HG03558 (cell line): ENCODE data around the gene LGALS7.
"Not testable (repeated sequence)": the region's sequence is repeated elsewhere in the genome, so short reads cannot be mapped to it uniquely, and the experiment has no call there.

ENCODE experiments used
- ATAC-seq: cut with Tn5 transposase; IDR thresholded peaks from one replicate; pipeline ENCODE4 v1.9.1; 2021; ENCODE audit warnings: moderate number of reproducible peaks; ENCODE audit not compliant: unreplicated experiment; ENCODE audit errors: extremely low read depth

LGALS7 gene

DNA sequence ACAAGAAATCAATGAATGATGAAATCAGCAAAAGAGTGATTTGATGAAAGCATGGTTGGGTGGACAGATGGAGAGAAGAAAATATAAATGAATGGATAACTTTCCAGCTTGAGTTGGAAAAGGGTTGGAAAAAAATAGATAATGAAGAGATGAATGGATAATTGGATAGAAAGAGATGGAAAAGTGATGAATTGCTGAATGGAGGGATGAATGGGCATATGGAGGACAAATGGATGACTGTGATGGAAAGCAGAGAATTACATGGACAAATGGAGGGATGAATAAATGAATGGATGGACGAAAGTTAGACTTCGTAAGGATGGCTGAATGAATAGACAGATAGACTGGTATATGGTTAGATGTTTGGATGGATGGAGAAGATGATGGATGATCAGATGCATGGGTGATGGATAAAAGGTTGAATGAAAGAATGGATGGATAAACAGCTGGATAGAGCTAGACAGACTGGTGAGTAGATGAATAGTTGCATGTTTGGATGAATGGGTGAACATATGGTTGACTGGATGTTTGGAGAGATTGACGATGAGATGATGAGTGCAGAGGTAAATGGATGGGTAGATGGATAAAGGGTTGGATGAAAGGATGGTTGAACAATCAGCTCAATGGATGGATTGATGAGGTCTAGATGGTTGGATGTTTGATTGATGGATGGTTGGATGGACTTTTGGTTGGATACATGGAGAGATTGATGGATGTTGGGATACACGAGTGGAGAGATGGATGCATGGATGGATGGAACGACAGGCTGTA is 27.4 kb upstream of the LGALS7 start:
- ATAC-seq: no peak

GRCh38 chr19:38799104-38799503 is 25.8 kb upstream of the LGALS7 start:
- no peak for ATAC-seq

DNA sequence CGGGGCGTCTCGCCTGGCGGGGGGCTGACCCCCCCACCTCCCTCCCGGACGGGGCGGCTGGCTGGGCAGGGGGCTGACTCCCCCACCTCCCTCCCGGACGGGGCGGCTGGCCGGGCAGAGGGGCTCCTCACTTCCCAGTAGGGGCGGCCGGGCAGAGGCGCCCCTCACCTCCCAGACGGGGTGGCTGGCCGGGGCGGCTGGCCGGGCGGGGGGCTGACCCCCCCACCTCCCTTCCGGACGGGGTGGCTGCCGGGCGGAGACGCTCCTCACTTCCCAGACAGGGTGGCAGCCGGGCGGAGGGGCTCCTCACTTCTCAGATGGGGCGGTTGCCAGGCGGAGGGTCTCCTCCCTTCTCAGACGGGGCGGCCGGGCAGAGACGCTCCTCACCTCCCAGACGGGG is 24.5 kb upstream of the LGALS7 start:
- not testable (repeated sequence) for ATAC-seq

DNA sequence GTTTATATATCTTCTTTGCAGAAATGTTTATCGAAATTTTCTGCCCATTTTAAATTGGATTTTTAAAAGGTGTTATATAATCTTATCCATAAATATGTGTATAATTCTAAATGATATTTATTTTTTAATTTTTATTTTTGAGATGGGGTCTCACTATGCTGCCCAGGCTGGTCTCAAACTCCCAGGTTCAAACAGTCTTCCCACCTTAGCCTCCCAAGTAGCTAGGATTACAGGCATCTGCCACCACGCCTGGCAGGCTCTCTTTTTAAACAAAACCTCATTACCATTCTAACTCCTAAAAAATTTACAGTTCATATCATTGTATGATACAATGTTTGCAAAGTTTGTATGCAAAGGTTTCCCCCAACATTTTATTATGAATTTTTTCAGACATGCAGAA is 22.8 kb upstream of the LGALS7 start:
- no peak for ATAC-seq

DNA sequence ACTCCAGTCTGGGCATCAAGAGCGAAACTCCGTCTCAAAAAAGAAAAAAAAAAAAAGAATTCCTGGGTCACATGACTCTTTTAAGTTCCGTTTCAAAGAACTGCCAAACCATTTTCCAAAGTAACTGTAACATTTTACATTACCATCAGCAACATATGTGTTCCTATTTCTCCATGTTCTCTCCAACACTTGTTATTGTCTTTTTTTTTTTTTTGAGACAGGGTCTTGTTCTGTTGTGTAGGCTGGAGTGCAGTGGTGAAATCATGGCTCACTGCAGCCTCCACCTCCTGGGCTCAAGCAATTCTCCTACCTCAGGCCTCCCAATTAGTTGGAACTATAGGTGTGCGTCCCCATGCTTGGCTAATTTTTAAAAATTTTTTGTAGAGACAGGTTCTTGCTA is 22.2 kb upstream of the LGALS7 start:
- no peak for ATAC-seq

- ATAC-seq: no peak
These were observed 20.4 kb upstream of the LGALS7 start for GRCh38 chr19:38793671-38794070.

DNA sequence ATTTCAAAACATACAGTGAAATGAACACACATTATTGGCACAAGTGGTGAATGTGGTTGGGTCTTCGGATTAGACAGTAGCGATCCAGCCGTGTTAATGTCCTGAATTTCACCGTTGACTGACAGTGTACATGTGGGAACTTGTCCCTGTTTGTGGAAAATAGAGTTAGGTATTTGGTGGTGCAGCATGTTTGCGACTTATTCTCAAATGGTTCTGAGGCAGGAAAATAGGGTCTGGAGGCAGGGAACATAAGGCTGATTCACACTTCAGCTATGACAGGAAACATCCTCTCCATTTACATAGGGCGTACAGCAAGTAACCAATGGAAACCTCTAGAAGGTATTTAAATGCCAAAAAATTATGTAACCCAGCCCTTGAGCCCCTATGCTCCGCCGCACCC is 19.9 kb upstream of the LGALS7 start:
- no peak for ATAC-seq

DNA sequence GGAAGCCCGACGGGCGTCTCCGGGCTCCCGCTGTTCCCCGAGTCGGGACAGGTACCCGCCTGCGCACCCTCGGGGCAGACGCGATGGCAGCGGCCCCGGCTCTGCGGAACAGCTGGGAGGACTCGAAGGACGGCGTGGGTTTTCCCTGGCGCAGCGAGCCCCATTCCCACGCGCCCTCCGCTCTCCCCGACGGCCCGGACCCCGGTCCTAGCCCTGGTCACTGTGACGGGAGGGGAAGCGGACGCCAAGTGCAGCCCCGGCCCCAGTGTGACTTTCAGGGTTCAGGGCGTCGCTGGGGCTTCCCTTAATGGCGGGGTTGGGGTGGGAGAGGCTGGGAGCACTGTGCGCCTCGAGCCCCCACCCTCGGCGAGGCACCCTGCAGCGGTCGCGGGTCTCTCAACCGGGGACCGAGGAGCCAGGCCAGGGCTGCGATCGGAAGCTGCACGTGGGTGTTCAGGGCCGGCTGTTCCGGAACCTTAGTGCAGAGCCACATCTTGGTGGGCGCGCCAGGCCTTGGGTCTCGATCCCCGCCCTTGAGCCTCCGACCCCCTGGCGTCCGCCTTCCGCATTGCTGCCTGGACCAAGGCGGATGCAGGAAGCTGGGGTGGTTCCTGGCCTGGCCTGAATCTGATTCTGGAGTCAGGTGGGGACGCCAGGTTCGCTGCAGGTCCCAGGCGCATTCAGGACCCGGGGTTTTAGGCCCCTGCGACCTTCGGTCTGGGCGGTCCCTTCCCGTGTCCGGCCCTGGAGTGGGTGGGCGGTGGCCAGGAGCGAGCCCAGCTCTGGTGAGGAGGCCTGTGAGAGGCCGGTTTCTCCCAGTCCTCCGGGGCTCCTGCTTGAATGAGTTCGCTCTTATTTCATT is 19.2 kb upstream of the LGALS7 start:
- no peak for ATAC-seq

GRCh38 chr19:38791451-38792064 is 18.2 kb upstream of the LGALS7 start:
- ATAC-seq: not testable (repeated sequence)

DNA sequence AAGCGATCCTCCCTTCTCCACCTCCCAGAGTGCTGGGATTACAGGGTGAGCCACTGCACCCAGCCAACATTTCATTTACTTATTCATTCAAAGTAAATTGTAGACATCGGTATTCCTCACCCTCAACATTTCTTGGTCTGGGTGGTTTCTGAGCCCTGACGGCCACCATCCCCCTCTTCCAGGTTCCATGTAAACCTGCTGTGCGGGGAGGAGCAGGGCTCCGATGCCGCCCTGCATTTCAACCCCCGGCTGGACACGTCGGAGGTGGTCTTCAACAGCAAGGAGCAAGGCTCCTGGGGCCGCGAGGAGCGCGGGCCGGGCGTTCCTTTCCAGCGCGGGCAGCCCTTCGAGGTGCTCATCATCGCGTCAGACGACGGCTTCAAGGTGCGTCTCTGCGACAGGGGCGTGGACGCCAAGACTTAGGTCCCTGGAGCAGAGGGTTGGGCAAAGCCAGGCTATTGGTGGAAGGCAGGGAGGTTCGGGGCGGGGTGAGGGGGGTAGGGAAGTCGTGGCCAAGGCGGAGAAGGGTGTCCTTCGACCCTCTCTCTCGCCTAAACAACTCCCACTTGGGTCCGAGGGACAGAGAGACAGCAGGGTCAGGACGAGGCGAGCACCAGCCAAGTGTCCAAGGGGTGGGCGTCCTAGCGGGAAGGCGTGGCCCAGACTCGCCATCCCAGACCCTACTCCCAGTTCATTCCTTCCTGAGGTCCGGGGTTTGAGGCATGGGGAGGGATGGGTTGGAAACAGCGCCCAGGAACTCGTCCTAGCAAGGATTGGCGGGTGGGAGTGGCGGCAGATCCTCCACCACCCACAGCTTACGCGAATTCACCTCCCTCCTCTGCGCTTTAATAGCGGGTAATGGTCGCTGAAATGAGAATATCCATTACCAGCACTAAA is 17.4 kb upstream of the LGALS7 start:
- not testable (repeated sequence) for ATAC-seq

DNA sequence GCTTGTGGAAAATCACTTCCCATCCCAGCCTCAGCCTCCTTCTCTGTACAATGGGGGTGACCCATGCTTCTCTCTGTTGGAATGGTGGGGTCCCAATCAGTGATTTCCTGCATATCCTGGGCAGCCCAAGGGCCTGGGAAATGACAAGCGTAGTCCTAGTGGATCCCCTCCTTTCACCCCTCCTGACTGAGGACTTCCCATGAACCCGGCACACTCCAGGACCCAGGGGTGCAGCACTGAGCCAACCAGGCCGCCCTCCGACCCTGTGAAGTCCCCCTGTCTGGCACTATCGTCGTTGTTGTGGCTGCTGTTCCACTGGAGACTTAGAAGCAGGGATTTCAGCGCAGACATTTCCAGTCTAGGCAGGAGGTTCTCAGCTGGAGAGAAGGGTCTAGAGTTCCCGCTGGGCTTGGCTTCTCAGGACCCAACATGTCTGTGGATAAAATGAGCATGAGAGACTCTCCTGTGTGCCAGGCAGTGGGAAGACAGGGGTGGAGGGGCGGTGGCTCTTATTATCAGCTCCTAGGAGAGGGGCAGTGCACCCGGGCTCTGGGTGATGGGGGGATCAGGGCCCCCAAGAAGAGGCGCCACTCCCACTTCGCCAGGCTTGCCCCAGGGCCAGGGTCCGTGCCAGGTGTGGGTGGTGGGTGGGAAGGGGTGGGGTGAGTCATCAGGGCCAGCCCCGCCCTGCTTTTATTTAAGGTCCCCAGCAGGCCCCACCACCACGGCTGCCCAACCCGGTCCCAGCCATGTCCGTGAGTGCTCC is 15.3 kb upstream of the LGALS7 start, which contains the start of gene LGALS7B:
TSS of gene LGALS7B (plus strand) at position 723 of the 766 bp plus-strand sequence. CDS start at position 750, 27 bp downstream.
- ATAC-seq: no peak

DNA sequence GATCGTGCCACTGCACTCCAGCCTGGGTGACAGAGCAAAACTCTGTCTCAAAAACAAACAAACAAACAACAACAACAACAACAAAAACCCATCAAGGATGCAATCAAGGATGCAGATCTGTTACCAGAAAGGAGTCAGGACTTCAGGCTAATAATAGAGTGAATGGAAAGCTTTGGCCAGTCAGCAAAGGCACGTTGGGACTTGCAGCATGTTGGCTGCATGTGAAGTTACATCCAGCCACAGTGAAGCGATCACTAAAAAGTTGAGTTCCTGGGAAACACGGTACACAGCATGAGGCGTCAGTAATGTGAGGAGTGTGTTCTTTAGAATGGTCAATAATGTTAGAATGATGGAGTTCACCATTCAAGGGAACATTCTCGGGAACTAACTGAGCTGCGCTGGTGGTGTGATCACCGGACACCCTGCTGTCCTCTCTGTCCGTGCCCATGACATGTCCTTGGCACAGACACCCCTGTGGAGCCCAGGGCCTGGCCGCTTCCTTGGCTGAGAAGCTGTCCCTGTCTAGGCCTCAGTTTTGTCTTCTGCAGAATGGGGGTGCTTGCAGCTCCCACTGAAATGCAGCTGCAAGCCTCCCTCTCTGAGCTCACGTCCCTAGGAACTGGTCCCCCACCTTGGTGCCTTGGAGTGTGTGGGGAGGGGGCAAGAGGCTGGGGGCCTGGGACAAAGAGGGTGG is 13.4 kb upstream of the LGALS7 start:
- ATAC-seq: no peak

GRCh38 chr19:38786061-38786460 is 12.7 kb upstream of the LGALS7 start:
- not testable (repeated sequence) for ATAC-seq

DNA sequence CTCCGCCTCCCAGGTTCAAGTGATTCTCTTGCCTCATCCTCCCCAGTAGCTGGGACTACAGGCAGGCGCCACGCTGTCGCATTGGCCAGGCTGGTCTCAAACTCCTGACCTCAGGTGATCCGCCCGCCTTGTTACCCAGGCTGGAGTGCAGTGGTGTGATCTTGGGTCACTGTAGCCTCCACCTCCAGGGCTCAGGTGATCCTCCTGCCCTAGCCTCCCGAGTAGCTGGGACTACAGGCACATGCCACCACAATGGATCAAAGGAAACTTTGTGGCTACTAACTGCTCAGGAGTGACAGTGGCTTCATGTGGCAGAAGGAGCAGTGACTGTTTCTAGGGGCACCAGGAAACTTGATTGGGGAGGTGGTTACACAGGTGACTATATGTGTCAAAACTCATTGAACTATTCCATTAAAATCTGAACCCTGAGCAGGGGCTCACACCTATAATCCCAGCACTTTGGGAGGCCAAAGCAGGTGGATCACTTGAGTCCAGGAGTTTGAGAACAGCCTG is 11.9 kb upstream of the LGALS7 start:
- ATAC-seq: no peak

GRCh38 chr19:38784224-38784623 is 10.9 kb upstream of the LGALS7 start:
- no peak for ATAC-seq

DNA sequence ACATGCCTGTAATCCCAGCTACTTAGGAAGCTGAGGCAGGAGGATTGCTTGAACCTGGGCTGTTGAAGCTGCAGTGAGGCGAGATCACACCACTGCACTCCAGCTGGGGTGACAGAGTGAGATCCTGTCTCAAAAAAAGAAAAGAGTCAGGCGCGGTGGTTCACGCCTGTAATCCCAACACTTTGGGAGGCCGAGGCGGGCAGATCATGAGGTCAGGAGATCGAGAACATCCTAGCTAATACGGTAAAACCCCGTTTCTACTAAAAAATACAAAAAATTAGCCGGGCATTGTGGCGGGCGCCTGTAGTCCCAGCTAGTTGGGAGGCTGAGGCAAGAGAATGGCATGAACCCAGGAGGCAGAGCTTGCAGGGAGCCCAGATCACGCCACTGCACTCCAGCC is 8.9 kb upstream of the LGALS7 start:
- ATAC-seq: not testable (repeated sequence)

GRCh38 chr19:38781058-38781457 is 7.7 kb upstream of the LGALS7 start:
- no peak for ATAC-seq

DNA sequence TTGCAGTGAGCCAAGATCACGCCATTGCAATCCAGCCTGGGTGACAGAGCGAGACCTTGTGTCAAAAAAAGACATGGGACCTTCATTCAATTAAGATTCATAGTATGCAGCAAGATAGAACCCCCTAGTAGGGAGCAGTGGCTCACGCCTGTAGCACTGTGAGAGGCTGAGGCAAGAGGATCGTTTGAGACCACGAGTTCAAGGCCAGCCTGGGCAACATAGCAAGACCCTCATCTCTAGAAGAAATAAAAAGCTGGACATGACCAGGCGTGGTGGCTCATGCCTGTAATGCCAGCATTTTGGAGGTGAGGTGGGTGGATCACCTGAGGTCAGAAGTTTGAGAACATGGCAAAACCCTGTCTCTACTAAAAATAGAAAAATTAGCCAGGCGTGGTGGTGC is 7.1 kb upstream of the LGALS7 start:
- no peak for ATAC-seq
